ENCODE measurements around the gene HNRNPUL1.

DNA sequence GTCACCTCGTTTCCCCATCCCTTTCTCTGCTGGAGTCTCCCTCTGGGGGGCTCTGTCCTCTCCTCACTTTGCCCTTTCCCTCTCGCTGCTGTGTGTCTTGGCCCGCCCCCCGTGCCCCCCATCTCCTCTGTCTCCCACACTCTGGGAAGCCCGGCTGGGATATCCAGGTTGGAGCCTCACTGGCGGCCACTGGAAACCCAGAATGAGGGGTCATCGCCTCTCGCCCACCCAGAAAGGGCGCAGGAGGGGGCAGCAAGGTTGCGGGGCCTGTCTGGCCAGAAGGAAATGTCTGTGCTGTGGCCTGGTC, 61.4 kb downstream of the HNRNPUL1 start:
- TF ChIP-seq, protein P1, sequence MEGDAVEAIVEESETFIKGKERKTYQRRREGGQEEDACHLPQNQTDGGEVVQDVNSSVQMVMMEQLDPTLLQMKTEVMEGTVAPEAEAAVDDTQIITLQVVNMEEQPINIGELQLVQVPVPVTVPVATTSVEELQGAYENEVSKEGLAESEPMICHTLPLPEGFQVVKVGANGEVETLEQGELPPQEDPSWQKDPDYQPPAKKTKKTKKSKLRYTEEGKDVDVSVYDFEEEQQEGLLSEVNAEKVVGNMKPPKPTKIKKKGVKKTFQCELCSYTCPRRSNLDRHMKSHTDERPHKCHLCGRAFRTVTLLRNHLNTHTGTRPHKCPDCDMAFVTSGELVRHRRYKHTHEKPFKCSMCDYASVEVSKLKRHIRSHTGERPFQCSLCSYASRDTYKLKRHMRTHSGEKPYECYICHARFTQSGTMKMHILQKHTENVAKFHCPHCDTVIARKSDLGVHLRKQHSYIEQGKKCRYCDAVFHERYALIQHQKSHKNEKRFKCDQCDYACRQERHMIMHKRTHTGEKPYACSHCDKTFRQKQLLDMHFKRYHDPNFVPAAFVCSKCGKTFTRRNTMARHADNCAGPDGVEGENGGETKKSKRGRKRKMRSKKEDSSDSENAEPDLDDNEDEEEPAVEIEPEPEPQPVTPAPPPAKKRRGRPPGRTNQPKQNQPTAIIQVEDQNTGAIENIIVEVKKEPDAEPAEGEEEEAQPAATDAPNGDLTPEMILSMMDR (IDR thresholded peaks at IDR 0.05; ENCODE audit: low read length): no peak
- TF ChIP-seq EZH2phosphoT487 (IDR thresholded peaks at IDR 0.05; ENCODE audit: low read length): no peak

Measured in MM.1S (cell line).